SIG-M5 (cell line): Measurements from ENCODE around the gene ZNF813.
"Not testable (repeated sequence)": the region's sequence is repeated elsewhere in the genome, so short reads cannot be mapped to it uniquely, and the experiment has no call there.

Experiments
- DNase-seq: peaks from one replicate; lab custom pipeline; 2025; lab: John Stamatoyannopoulos, UW

Gene ZNF813

GRCh38 chr19:53467485-53468262 lies at the start of gene ZNF813:
Gene ZNF813, plus strand, starts transcription at chr19:53467733. Its CDS starts 16,090 bp downstream, at chr19:53483823.
- no peak for DNase-seq

GRCh38 chr19:53420520-53421315 lies 46.8 kb upstream of the ZNF813 start:
- DNase-seq = not testable (repeated sequence)

- DNase-seq = no peak
Measured at GRCh38 chr19:53422551-53422950, 45.0 kb upstream of the ZNF813 start.

- DNase-seq = not testable (repeated sequence)
Measured at GRCh38 chr19:53423074-53423473, 44.5 kb upstream of the ZNF813 start.

- DNase-seq = not testable (repeated sequence)
Measured at GRCh38 chr19:53423680-53424079, 43.9 kb upstream of the ZNF813 start.

- DNase-seq = no peak
Measured at GRCh38 chr19:53424968-53425597, 42.5 kb upstream of the ZNF813 start.

GRCh38 chr19:53431399-53432087 lies 36.0 kb upstream of the ZNF813 start, which contains the start of gene ZNF761:
Gene ZNF761, plus strand, starts transcription at chr19:53431984. Its CDS starts 15,285 bp downstream, at chr19:53447269.
- DNase-seq = no peak

- no peak for DNase-seq
Measured at GRCh38 chr19:53432088-53432661, 35.4 kb upstream of the ZNF813 start.

- DNase-seq = not testable (repeated sequence)
Measured at GRCh38 chr19:53443809-53444208, 23.7 kb upstream of the ZNF813 start.

- not testable (repeated sequence) for DNase-seq
Measured at GRCh38 chr19:53447196-53447595, 20.3 kb upstream of the ZNF813 start.

GRCh38 chr19:53455828-53456227 lies 11.7 kb upstream of the ZNF813 start:
- DNase-seq = no peak

GRCh38 chr19:53460131-53460721 lies 7.3 kb upstream of the ZNF813 start:
- not testable (repeated sequence) for DNase-seq

GRCh38 chr19:53461866-53462265 lies 5.7 kb upstream of the ZNF813 start:
- no peak for DNase-seq

- no peak for DNase-seq
Measured at GRCh38 chr19:53462861-53463260, 4.7 kb upstream of the ZNF813 start.

- DNase-seq = no peak
Measured at GRCh38 chr19:53463263-53463662, 4.3 kb upstream of the ZNF813 start.

GRCh38 chr19:53466726-53467484 lies 628 bp upstream of the ZNF813 start:
- no peak for DNase-seq

GRCh38 chr19:53468628-53469027 lies 1.1 kb downstream of the ZNF813 start:
- DNase-seq = not testable (repeated sequence)

GRCh38 chr19:53471916-53472315 lies 4.4 kb downstream of the ZNF813 start:
- DNase-seq = no peak

GRCh38 chr19:53474832-53475231 lies 7.3 kb downstream of the ZNF813 start:
- not testable (repeated sequence) for DNase-seq

GRCh38 chr19:53475470-53475869 lies 7.9 kb downstream of the ZNF813 start:
- DNase-seq = not testable (repeated sequence)
